Measurements from ENCODE around the gene HOXD13.

DNA sequence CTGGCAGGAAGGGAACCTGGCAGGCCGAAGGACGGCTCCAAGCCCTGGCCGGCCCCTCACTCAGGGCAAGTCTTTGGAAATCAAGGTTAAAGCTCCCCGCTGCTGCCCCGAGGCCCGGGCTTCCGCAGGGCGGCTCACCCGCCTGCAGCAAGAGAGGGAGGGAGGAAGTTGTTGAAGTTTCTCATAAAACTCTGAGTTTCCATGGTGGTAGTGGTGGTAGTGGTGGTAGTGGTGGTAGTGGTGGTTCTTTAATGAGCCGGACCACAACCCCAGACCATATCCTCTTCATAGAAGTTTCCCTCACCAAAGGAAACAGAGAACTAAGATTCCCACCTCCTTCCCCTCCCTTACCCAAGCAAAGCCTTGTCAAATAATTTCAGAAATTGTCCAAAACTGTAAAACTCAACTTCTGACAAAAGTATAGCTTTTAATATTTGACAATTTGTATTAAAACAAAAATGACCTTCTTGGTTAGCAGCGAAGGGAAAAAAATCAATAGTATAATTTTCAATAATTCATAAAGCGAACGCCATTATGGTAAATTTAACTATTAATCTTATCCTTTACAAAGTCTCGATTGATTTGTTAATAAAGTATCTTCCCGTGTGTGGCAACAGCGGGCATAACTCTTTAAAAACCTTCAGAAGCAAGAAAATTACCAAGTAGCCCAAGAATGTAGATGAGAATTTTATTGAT, 22.6 kb downstream of the HOXD13 start:
- TF ChIP-seq POLR2AphosphoS5 (IDR thresholded peaks at IDR 0.05) (no peak), SMC3 (conservative IDR thresholded peaks at IDR 0.05; ENCODE audit: poor library complexity) (no peak), EZH2 (IDR thresholded peaks at IDR 0.05; ENCODE audit: borderline replicate concordance, insufficient read depth, low read length, poor library complexity, severe bottlenecking) (peak; percentile 68), RAD21 (conservative IDR thresholded peaks at IDR 0.05) (no peak), EP300 (conservative IDR thresholded peaks at IDR 0.05; ENCODE audit: poor library complexity, severe bottlenecking) (no peak), TAF1 (IDR thresholded peaks at IDR 0.05; ENCODE audit: low read depth) (no peak)
- TF ChIP-seq, protein P1, sequence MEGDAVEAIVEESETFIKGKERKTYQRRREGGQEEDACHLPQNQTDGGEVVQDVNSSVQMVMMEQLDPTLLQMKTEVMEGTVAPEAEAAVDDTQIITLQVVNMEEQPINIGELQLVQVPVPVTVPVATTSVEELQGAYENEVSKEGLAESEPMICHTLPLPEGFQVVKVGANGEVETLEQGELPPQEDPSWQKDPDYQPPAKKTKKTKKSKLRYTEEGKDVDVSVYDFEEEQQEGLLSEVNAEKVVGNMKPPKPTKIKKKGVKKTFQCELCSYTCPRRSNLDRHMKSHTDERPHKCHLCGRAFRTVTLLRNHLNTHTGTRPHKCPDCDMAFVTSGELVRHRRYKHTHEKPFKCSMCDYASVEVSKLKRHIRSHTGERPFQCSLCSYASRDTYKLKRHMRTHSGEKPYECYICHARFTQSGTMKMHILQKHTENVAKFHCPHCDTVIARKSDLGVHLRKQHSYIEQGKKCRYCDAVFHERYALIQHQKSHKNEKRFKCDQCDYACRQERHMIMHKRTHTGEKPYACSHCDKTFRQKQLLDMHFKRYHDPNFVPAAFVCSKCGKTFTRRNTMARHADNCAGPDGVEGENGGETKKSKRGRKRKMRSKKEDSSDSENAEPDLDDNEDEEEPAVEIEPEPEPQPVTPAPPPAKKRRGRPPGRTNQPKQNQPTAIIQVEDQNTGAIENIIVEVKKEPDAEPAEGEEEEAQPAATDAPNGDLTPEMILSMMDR (IDR thresholded peaks at IDR 0.05; ENCODE audit: poor library complexity, severe bottlenecking) = no peak
